Astrocyte (in vitro differentiated cells and primary cell): ENCODE results near the gene LRRC18. TPM values are rescaled to one million over a fixed set of nuclear protein-coding genes. Genes with fewer than 3 reads are reported as not detected.

Source experiments
- DNase-seq: peaks from one replicate; pipeline ENCODE4 v3.0.0-alpha.2; 2010; ENCODE audit warnings: low read depth
- FAIRE-seq: peaks from 2 replicates; lab custom pipeline; 2011; peaks lifted over from hg19 to GRCh38; lab: Jason Lieb, UNC
- H2AFZ ChIP-seq: 2 replicates; pipeline ENCODE4 v1.6.0; 2012; ENCODE audit warnings: low read depth, low read length, inconsistent platforms
- H3K27ac ChIP-seq: 2 replicates; pipeline ENCODE4 v1.5.1; 2011; ENCODE audit warnings: low read depth, low read length, inconsistent platforms
- H3K27me3 ChIP-seq: 2 replicates; pipeline ENCODE4 v1.6.0; 2011; ENCODE audit warnings: low read length, inconsistent platforms; ENCODE audit not compliant: insufficient read depth
- H3K36me3 ChIP-seq: 2 replicates; pipeline ENCODE4 v1.5.1; 2011; ENCODE audit warnings: low read length, inconsistent platforms; ENCODE audit not compliant: insufficient read depth
- H3K4me1 ChIP-seq: 2 replicates; pipeline ENCODE4 v1.5.1; 2011; ENCODE audit warnings: low read length, inconsistent platforms; ENCODE audit not compliant: insufficient read depth
- H3K4me2 ChIP-seq: 2 replicates; pipeline ENCODE4 v1.6.0; 2012; ENCODE audit warnings: low read length, inconsistent platforms
- H3K4me3 ChIP-seq: 2 replicates; pipeline ENCODE4 v1.5.1; 2011; ENCODE audit warnings: low read depth, mild to moderate bottlenecking, low read length, inconsistent platforms; ENCODE audit not compliant: insufficient read depth
- H3K79me2 ChIP-seq: 2 replicates; pipeline ENCODE4 v1.6.0; 2012; ENCODE audit warnings: mild to moderate bottlenecking, low read length, inconsistent platforms; ENCODE audit not compliant: insufficient read depth
- H3K9ac ChIP-seq: 2 replicates; pipeline ENCODE4 v1.6.0; 2012; ENCODE audit warnings: mild to moderate bottlenecking, low read length, inconsistent platforms
- H3K9me3 ChIP-seq: 2 replicates; pipeline ENCODE4 v1.5.1; 2012; ENCODE audit warnings: low read depth, mild to moderate bottlenecking, low read length, inconsistent platforms; ENCODE audit not compliant: insufficient read depth
- H4K20me1 ChIP-seq: 2 replicates; pipeline ENCODE4 v1.6.0; 2012; ENCODE audit warnings: low read length, inconsistent platforms; ENCODE audit not compliant: insufficient read depth
- H3K27ac Mint-ChIP-seq: one replicate; pipeline ENCODE4 v1.8.0; 2021; ENCODE audit warnings: mild to moderate bottlenecking, mixed read lengths; ENCODE audit not compliant: unreplicated experiment
- H3K27me3 Mint-ChIP-seq: one replicate; pipeline ENCODE4 v1.8.0; 2021; ENCODE audit warnings: low read depth, mixed read lengths; ENCODE audit not compliant: unreplicated experiment
- H3K36me3 Mint-ChIP-seq: one replicate; pipeline ENCODE4 v1.8.0; 2021; ENCODE audit warnings: low read depth, mixed read lengths; ENCODE audit not compliant: unreplicated experiment
- H3K4me1 Mint-ChIP-seq: one replicate; pipeline ENCODE4 v1.8.0; 2021; ENCODE audit warnings: low read depth, mixed read lengths; ENCODE audit not compliant: unreplicated experiment
- H3K4me3 Mint-ChIP-seq: one replicate; pipeline ENCODE4 v1.8.0; 2021; ENCODE audit warnings: mild to moderate bottlenecking, moderate library complexity, mixed read lengths; ENCODE audit not compliant: unreplicated experiment
- H3K9me3 Mint-ChIP-seq: one replicate; pipeline ENCODE4 v1.8.0; 2021; ENCODE audit warnings: mild to moderate bottlenecking, mixed read lengths; ENCODE audit not compliant: unreplicated experiment
- EZH2 ChIP-seq: IDR thresholded peaks from 2 replicates; pipeline ENCODE4 v1.6.1; 2012; ENCODE audit warnings: mild to moderate bottlenecking, low read length, inconsistent platforms; ENCODE audit not compliant: insufficient read depth
- total RNA-seq: library from RNA; stranded (reverse); gene quantifications from 2 replicates; pipeline ENCODE4 v1.2.1, GENCODE V29; 2021
- TF ChIP-seq, protein P1 (sequence below): IDR thresholded peaks from 2 replicates; pipeline ENCODE4 v1.5.1; 2011; ENCODE audit warnings: low read depth, mild to moderate bottlenecking, inconsistent platforms, low read length, moderate library complexity; ENCODE audit not compliant: insufficient read depth

LRRC18 gene
- total RNA-seq, 1 donor from 2014 or later, result not detected

GRCh38 chr10:48941427-48942075 is 1.9 kb upstream of the LRRC18 start:
- no peak overlapping the region for H3K27ac Mint-ChIP-seq
- no peaks in the 10 kb centered on the region for H4K20me1 ChIP-seq
- H3K27ac ChIP-seq, result no peak overlapping the region
- H3K36me3 ChIP-seq, result no peaks in the 10 kb centered on the region
- TF ChIP-seq, protein P1, sequence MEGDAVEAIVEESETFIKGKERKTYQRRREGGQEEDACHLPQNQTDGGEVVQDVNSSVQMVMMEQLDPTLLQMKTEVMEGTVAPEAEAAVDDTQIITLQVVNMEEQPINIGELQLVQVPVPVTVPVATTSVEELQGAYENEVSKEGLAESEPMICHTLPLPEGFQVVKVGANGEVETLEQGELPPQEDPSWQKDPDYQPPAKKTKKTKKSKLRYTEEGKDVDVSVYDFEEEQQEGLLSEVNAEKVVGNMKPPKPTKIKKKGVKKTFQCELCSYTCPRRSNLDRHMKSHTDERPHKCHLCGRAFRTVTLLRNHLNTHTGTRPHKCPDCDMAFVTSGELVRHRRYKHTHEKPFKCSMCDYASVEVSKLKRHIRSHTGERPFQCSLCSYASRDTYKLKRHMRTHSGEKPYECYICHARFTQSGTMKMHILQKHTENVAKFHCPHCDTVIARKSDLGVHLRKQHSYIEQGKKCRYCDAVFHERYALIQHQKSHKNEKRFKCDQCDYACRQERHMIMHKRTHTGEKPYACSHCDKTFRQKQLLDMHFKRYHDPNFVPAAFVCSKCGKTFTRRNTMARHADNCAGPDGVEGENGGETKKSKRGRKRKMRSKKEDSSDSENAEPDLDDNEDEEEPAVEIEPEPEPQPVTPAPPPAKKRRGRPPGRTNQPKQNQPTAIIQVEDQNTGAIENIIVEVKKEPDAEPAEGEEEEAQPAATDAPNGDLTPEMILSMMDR, result no peak
- no peak for TF ChIP-seq EZH2
- H3K4me3 ChIP-seq, result no peak overlapping the region
- H2AFZ ChIP-seq, result no peak overlapping the region
- no peaks in the 10 kb centered on the region for H3K79me2 ChIP-seq
- H3K27me3 Mint-ChIP-seq, result peaks cover 35% of the 10 kb centered on the region
- no peaks in the 10 kb centered on the region for H3K27me3 ChIP-seq
- no peak overlapping the region for H3K4me3 Mint-ChIP-seq
- H3K36me3 Mint-ChIP-seq, result no peaks in the 10 kb centered on the region
- no peaks in the 10 kb centered on the region for H3K4me1 Mint-ChIP-seq
- H3K9me3 Mint-ChIP-seq, result no peaks in the 10 kb centered on the region
- no peaks in the 10 kb centered on the region for H3K9me3 ChIP-seq
- DNase-seq (no peak), FAIRE-seq (no peak)
- H3K4me2 ChIP-seq, result no peak overlapping the region
- no peaks in the 10 kb centered on the region for H3K4me1 ChIP-seq
- H3K9ac ChIP-seq, result no peak overlapping the region

GRCh38 chr10:48940958-48941357 is 1.3 kb upstream of the LRRC18 start:
- H3K9me3 Mint-ChIP-seq, result no peaks in the 10 kb centered on the region
- H3K4me1 Mint-ChIP-seq, result no peaks in the 10 kb centered on the region
- no peak overlapping the region for H2AFZ ChIP-seq
- no peak overlapping the region for H3K4me2 ChIP-seq
- no peaks in the 10 kb centered on the region for H4K20me1 ChIP-seq
- no peak overlapping the region for H3K27ac ChIP-seq
- H3K79me2 ChIP-seq, result no peaks in the 10 kb centered on the region
- H3K4me1 ChIP-seq, result no peaks in the 10 kb centered on the region
- no peaks in the 10 kb centered on the region for H3K27me3 ChIP-seq
- no peak overlapping the region for H3K27ac Mint-ChIP-seq
- FAIRE-seq (no peak), DNase-seq (no peak)
- no peak overlapping the region for H3K9ac ChIP-seq
- H3K27me3 Mint-ChIP-seq, result peaks cover 32% of the 10 kb centered on the region
- no peak overlapping the region for H3K4me3 ChIP-seq
- no peaks in the 10 kb centered on the region for H3K36me3 Mint-ChIP-seq
- TF ChIP-seq, protein P1, result no peak
- TF ChIP-seq EZH2, result no peak
- H3K4me3 Mint-ChIP-seq, result no peak overlapping the region
- no peaks in the 10 kb centered on the region for H3K36me3 ChIP-seq
- no peaks in the 10 kb centered on the region for H3K9me3 ChIP-seq

GRCh38 chr10:48940372-48940771 is 732 bp upstream of the LRRC18 start:
- Mint-ChIP-seq H3K27ac (no peak overlapping the region), H3K9me3 (no peaks in the 10 kb centered on the region), H3K36me3 (no peaks in the 10 kb centered on the region), H3K4me3 (no peak overlapping the region), H3K4me1 (no peaks in the 10 kb centered on the region), H3K27me3 (peaks cover 28% of the 10 kb centered on the region)
- Histone ChIP-seq H3K4me2 (no peak overlapping the region), H3K4me1 (no peaks in the 10 kb centered on the region), H3K4me3 (no peak overlapping the region), H3K9me3 (no peaks in the 10 kb centered on the region), H3K36me3 (no peaks in the 10 kb centered on the region), H3K27me3 (no peaks in the 10 kb centered on the region), H4K20me1 (no peaks in the 10 kb centered on the region), H3K79me2 (no peaks in the 10 kb centered on the region), H2AFZ (no peak overlapping the region), H3K27ac (no peak overlapping the region), H3K9ac (no peak overlapping the region)
- TF ChIP-seq, protein P1, result no peak
- TF ChIP-seq EZH2, result no peak
- no peak for FAIRE-seq
- DNase-seq, result no peak
